Measurements from ENCODE around the gene CYP24A1. TPM values are rescaled to one million over a fixed set of nuclear protein-coding genes. Genes with fewer than 3 reads are reported as not detected.

Gene CYP24A1
- total and polyA plus RNA-seq, 2 of the 13 experiments (the other 11 are each of a cell fraction or from before 2014, with no cell fraction given) = 9.4 to 32.7 TPM

- no peak for TF ChIP-seq SUZ12 (IDR thresholded peaks at IDR 0.05; ENCODE audit: low read depth, low read length)
- TF ChIP-seq CREB3 (CRISPR knock-in tag; IDR thresholded peaks at IDR 0.05) = no peak
- TF ChIP-seq, protein P1, sequence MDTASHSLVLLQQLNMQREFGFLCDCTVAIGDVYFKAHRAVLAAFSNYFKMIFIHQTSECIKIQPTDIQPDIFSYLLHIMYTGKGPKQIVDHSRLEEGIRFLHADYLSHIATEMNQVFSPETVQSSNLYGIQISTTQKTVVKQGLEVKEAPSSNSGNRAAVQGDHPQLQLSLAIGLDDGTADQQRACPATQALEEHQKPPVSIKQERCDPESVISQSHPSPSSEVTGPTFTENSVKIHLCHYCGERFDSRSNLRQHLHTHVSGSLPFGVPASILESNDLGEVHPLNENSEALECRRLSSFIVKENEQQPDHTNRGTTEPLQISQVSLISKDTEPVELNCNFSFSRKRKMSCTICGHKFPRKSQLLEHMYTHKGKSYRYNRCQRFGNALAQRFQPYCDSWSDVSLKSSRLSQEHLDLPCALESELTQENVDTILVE (CRISPR knock-in tag; IDR thresholded peaks at IDR 0.05) = 0 out of 2 replicates have a peak, but pooled peaks have one; percentile 18
- TF ChIP-seq IRX3 (CRISPR knock-in tag; IDR thresholded peaks at IDR 0.05; ENCODE audit: borderline replicate concordance, low read depth) = no peak
- no peak for TF ChIP-seq RXRB (CRISPR knock-in tag; IDR thresholded peaks at IDR 0.05; ENCODE audit: borderline replicate concordance)
- no peak for TF ChIP-seq ZBTB20 (CRISPR knock-in tag; IDR thresholded peaks at IDR 0.05; ENCODE audit: borderline replicate concordance, low read depth)
- peak; percentile 87; the same call in 1 of the 2 replicates for TF ChIP-seq ZC3H4 (CRISPR knock-in tag; IDR thresholded peaks at IDR 0.05; ENCODE audit: borderline replicate concordance)
- no peak for TF ChIP-seq GATAD2A (CRISPR knock-in tag; IDR thresholded peaks at IDR 0.05)
- no peak for TF ChIP-seq ATAD3A (CRISPR knock-in tag; IDR thresholded peaks at IDR 0.05)
- TF ChIP-seq GTF2F1 (IDR thresholded peaks at IDR 0.05; ENCODE audit: low read length) = no peak
- TF ChIP-seq ZNF773 (CRISPR knock-in tag; IDR thresholded peaks at IDR 0.05; ENCODE audit: borderline replicate concordance) = no peak
- no peak for TF ChIP-seq TCF12 (IDR thresholded peaks at IDR 0.05)
- TF ChIP-seq TCF12 (CRISPR knock-in tag; IDR thresholded peaks at IDR 0.05) = no peak
- TF ChIP-seq CHD4 (IDR thresholded peaks at IDR 0.05; ENCODE audit: borderline replicate concordance, low read length) = no peak
- no peak for TF ChIP-seq TBP (CRISPR knock-in tag; IDR thresholded peaks at IDR 0.05)
- peak; percentile 52 for TF ChIP-seq XRCC5 (optimal IDR thresholded peaks at IDR 0.05; ENCODE audit: low read length)
- TF ChIP-seq ZSCAN25 (CRISPR knock-in tag; IDR thresholded peaks at IDR 0.05) = no peak
- TF ChIP-seq ZFP1 (CRISPR knock-in tag; IDR thresholded peaks at IDR 0.05) = no peak
- no peak for TF ChIP-seq SIX1 (CRISPR knock-in tag; IDR thresholded peaks at IDR 0.05; ENCODE audit: borderline replicate concordance)
- TF ChIP-seq ZNF138 (CRISPR knock-in tag; IDR thresholded peaks at IDR 0.05; ENCODE audit: low read depth) = no peak
- no peak for TF ChIP-seq HINFP (CRISPR knock-in tag; IDR thresholded peaks at IDR 0.05; ENCODE audit: low read depth)
- no peak for TF ChIP-seq ATF5 (CRISPR knock-in tag; IDR thresholded peaks at IDR 0.05; ENCODE audit: low read depth)
- peak; percentile 29; the same call in 1 of the 2 replicates for TF ChIP-seq ZFX (CRISPR knock-in tag; IDR thresholded peaks at IDR 0.05; ENCODE audit: low read depth)
- TF ChIP-seq, protein P2, sequence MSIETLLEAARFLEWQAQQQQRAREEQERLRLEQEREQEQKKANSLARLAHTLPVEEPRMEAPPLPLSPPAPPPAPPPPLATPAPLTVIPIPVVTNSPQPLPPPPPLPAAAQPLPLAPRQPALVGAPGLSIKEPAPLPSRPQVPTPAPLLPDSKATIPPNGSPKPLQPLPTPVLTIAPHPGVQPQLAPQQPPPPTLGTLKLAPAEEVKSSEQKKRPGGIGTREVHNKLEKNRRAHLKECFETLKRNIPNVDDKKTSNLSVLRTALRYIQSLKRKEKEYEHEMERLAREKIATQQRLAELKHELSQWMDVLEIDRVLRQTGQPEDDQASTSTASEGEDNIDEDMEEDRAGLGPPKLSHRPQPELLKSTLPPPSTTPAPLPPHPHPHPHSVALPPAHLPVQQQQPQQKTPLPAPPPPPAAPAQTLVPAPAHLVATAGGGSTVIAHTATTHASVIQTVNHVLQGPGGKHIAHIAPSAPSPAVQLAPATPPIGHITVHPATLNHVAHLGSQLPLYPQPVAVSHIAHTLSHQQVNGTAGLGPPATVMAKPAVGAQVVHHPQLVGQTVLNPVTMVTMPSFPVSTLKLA (IDR thresholded peaks at IDR 0.05) = no peak
- TF ChIP-seq ZNF205 (CRISPR knock-in tag; IDR thresholded peaks at IDR 0.05) = no peak
These were observed 41.8 kb downstream of the CYP24A1 start (continued) for GRCh38 chr20:54131675-54132611.
